ENCODE results near the gene ITPK1.
"Not testable (repeated sequence)": the region's sequence is repeated elsewhere in the genome, so short reads cannot be mapped to it uniquely, and the experiment has no call there.

ITPK1 gene

GRCh38 chr14:93115821-93116675, at the start of gene ITPK1:
TSS of gene ITPK1 (minus strand) at chr14:93115925. CDS start at chr14:93115163, 762 bp downstream.
- peak in 1 of 2 experiments; percentile 54 for DNase-seq

GRCh38 chr14:93163564-93163963, 47.8 kb upstream of the ITPK1 start:
- DNase-seq: no peak

- no peak for DNase-seq
Observed at GRCh38 chr14:93161411-93161940, 45.8 kb upstream of the ITPK1 start.

- no peak for DNase-seq
Observed at GRCh38 chr14:93160353-93160801, 44.7 kb upstream of the ITPK1 start.

- DNase-seq: not testable (repeated sequence)
Observed at GRCh38 chr14:93159625-93160352, 44.1 kb upstream of the ITPK1 start.

GRCh38 chr14:93158349-93158748, 42.6 kb upstream of the ITPK1 start:
- DNase-seq: not testable (repeated sequence)

- DNase-seq: no peak
Observed at GRCh38 chr14:93156693-93157369, 41.1 kb upstream of the ITPK1 start.

GRCh38 chr14:93155667-93156066, 39.9 kb upstream of the ITPK1 start:
- DNase-seq: no peak

GRCh38 chr14:93153121-93153520, 37.4 kb upstream of the ITPK1 start:
- peak in 1 of 2 experiments; percentile 55 for DNase-seq

- no peak for DNase-seq
Observed at GRCh38 chr14:93150227-93151208, 34.8 kb upstream of the ITPK1 start.

- no peak for DNase-seq
Observed at GRCh38 chr14:93148979-93149378, 33.3 kb upstream of the ITPK1 start.

- DNase-seq: no peak
Observed at GRCh38 chr14:93146119-93146518, 30.4 kb upstream of the ITPK1 start.

GRCh38 chr14:93142854-93143652, 27.3 kb upstream of the ITPK1 start:
- DNase-seq: no peak

- DNase-seq: peak; percentile 56 to 82
Observed at GRCh38 chr14:93137864-93138263, 22.1 kb upstream of the ITPK1 start.

GRCh38 chr14:93136508-93136907, 20.8 kb upstream of the ITPK1 start:
- not testable (repeated sequence) for DNase-seq

- no peak for DNase-seq
Observed at GRCh38 chr14:93136009-93136408, 20.3 kb upstream of the ITPK1 start.

- no peak for DNase-seq
Observed at GRCh38 chr14:93135399-93135798, 19.7 kb upstream of the ITPK1 start.

GRCh38 chr14:93133464-93133863, 17.7 kb upstream of the ITPK1 start:
- DNase-seq: no peak

- no peak for DNase-seq
Observed at GRCh38 chr14:93132472-93133065, 16.8 kb upstream of the ITPK1 start.

GRCh38 chr14:93131257-93131820, 15.6 kb upstream of the ITPK1 start:
- not testable (repeated sequence) for DNase-seq
